NCI-H446 (cell line): ENCODE data around the gene LRRC14B.

ENCODE experiments used
- DNase-seq, 2 experiments: peaks; one replicate each; lab custom pipeline; 2025; lab: John Stamatoyannopoulos, UW

Gene LRRC14B

DNA sequence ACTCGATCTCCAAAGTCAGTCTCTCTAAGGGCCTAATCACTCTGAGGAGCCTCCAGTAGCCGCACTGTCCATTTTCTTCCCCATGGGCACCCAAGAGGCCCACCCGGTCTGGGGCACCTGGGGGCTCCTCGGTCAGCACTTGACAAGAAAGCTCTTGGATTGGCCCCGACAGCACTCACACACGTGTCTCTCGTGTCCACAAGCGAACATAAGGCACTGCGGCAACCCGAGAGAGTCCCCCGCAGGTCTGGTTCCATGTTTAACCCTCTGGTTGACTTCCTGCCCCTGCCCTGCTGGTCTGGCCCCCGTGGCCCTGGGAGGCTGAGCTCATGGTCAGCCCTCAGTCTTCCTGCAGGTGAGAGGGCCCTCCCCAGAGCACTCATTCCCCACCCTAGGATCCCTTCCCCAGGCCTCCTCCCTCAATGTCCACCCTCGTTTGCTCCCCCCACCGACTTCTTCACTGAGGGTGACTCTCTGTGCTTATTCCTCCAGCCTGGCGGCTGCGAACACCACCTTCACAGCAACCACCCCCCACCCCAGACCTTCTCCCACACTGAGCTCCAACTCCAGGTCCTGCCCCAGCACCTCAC lies 16.3 kb upstream of the LRRC14B start:
- no peak for DNase-seq

DNA sequence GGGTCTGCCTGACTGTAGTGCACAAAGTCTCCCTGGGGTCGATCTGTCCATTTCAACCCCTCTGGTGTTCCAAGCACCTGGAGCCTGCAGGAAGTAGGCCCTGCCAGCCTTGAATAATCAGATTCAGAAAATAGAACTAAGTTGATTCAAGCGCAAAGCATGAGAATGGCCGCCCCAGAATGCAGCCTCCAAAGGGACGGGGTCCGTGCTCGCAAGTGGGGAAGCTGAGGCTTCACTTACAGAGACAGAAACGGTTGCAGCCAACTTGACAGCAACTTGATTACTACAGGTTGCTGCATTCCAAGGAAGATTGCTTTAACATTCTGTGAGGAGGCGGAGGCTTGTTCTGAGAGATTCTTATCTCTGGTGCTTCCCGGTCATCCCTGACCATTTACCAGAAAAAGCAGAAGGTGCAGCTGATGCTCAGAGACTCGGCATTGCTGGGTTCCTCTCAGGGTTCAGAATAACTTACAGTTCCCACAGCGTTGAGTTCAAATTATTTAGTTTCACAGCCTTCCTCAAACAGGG lies 14.9 kb upstream of the LRRC14B start:
- no peak for DNase-seq

DNA sequence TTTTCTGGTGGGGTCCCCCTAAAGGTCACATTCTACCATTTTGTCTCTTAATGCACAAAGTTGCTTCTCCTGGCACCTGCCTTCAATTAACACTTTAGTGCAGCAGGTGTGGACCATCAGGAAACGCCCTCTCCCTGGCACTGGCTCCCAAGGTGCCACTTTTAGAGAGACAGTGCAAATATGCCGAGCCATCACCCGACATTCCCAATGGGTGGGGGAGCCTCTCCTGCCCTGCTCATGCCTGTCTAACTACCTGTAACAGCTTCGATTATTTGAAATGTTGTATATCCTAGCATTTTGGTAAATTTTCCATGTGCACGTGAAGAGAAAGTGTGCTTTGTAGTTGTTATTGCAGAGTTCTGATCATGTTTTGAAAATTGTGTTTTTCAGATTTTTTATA lies 13.2 kb upstream of the LRRC14B start:
- DNase-seq = no peak

DNA sequence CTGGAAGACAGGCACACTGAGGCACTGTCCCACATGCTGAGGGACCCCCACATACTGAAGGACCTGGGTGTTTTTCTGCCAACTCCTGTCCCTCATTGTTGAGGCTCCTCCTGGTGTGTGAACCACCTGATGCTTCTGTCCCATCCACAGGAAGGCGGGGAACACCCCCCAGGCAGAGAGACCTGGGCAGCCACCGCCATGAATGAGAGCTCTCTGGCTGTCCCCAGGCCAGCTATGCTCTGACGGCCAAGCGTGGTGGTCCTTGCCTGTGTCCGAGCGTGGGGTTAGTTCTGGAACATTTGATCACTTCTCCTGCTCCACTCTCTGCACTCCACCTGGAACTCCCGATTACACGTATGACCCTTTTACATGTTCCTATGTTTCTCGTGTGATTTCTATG lies 11.9 kb upstream of the LRRC14B start:
- no peak for DNase-seq

DNA sequence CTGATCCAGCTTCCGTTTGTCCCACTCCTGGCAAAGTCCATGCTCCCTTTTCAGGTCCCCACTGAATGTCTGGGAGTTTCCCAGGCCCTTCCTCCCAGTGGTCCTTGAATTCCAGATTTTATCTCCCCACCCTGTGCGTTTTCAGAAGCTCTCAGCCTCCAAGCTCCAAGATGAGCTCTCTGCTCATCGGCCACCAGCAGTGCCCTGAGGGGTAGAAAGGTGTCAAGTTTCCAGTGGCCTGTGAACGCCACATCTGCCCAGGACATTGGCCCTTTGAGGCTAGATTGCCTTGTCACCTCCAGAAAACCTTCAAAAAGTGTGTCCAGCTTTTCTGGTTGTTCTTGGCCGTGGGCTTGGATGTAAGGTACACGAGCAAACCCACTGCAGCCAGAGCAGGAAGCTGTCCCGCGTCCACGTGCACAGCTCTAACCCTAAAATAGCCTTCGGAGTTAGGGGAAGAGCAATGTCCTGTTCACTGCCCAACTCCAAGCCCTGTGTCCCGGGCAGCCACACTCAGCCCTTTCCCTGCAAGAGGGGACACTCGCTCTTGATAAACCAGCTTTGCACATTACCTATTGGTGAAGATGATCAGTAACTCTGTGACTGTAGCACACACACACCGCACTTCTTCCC lies 10.9 kb upstream of the LRRC14B start:
- DNase-seq = no peak

DNA sequence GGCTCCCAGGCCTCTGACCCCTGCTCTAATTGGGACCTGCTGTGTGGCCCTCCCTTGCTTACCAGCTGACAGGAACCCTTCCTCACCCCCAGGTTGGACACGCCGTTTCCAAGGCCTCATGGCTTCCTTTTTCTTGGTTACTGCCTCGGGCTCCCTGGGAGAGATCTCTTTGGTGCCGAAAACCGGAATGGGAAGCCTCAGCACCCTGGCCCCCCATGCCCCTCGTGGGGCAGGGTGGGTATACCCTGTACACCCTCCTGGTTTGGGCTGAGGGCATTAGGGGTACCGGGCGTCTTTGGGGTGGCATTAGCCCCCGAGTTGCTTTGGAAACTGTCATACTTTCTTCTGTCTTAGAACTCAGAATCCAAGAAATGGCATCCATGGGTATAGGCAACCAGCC lies 10.1 kb upstream of the LRRC14B start:
- DNase-seq = no peak

DNA sequence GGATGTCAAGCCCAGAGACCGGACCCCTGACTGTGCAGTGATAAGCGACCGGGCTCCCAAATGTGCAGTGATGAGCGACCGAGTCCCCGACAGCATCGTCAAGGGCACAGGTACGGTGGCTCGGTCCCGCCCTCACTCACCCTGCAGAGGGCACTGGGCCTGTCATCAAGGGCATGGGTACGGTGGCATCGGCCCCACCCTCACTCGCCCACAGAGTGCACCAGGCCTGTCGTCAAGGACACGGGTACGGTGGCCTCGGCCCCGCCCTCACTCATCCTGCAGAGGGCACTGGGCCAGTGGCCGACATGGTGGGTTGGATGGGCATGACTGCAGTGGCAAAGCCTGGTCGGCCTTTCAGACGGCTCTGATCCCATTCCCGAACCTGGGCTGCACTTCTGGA lies 9.7 kb upstream of the LRRC14B start:
- no peak for DNase-seq

DNA sequence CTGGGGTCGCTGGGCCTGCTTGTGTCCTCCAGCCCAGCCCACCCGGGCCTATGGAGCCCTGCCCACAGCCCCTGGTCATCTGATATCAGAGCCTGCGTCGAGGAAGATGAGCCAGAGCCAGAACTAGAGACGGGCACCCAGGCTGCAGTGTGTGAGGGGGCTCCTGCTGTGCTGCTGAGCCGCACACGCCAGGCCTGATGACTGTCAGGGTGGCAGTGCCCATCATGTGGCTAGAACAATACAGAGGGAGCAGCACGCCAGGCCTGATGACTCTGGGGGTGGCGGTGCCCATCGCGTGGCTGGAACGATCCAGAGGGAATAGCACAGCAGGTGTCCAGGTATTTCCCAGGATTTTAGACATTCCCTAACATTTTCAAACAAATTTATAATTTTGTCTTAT lies 9.2 kb upstream of the LRRC14B start:
- DNase-seq = no peak

DNA sequence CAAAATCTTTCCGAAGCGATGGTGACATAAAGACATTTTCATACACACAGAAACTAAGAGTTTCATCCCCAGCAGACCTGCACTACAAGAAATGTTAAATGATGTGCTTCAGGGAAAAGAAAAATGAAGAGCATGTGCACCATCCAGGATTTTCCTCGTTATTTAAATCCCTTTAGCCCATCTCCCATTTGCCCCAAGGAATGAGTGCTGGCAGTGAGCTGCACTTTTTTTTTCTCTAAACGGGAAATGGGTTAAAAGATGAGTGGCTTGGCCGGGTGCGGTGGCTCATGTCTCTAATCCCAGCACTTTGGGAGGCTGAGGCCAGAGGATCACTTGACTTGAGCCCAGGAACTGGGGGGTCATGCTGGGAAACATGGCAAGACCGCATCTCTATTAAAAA lies 6.8 kb upstream of the LRRC14B start:
- no peak for DNase-seq

DNA sequence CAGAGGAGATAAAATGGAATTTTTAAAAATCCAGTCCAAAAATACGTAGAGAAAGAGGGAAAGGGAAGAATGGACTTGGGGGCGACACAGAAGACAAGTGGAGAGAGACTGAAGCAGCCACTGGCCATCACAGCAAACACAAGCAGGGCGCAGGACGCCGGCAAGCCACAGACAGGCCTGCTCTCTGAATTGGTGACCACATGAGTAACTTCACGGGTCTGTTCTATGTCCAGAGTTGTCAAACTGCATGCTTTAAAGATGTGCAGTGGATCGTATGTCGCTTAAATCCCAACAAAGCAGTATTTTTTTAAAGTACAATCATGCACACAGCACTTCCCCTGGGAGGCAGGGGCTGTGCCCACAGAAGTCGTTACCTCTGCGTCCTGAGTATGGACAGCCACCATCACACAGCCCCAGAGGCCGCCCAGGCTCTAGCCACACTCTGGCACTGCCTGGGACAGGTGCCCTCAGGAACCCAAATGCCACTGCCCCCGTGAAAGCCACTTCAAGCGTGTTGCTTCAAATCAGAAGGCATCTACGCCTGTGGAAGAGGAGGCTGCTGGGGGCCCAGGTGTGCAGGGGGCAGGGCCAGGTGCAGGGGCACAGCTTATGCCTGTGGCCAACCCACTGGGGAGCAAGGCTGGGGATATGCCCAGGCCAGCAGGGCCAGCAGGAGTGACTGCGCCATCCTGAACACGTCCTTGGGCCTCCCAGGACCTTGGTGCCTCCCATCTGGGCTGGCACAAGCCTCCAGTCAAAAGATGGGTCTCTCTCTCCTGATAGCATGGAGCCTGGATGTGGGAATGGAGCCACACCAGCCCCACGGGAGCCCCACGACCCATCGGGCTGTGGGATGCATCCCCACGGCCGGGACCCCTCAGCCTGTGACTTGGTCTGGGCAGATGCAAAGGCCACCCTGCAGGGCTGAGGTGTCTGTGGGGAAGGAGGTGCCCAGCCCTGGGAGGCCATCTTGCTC lies 5.9 kb upstream of the LRRC14B start:
- DNase-seq = no peak

DNA sequence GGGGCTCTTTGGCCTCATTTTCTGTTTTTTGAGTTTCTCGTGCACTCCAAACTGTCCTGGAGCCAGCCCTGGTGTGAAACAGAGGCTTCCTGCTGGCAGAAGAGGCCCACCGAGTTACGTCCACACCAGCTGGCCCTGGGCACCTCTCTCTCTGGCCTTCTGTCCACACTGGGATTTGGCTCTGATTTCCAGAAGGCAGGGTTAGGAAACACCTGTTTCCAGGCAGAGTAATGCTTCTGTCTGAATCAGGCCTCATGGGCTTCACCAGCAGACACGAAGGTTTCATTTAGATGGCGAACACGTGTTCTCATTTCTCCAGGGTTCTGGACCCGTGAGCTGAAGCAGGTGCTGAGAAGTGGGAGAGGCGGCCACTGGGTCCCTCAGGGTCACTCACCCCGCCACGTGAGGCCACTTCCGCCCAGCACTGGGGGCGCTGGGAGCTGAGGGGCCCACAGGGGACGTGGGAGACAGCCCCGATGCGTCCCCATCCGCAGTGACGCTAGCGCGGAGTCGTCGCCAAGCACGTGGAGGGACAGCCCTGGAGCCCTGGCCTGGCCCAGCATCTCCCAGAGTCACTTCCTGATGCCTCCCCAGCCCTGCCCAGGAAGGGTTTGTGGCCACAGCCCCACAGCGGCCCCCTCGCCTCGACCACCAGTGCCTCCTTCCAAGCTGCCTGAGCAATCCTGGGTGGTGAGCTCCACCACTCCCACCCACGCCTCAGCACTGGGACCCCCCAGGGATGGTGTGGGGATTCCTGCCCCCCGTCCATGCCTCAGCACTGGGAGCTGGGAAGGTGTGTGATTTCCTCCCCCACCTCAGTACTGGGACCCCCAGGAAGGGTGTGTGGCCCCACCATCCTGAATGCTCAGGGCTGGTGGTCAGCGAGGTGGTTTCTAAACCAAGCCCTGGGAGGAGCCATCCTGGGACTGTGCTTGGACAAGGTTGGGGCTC lies 4.9 kb upstream of the LRRC14B start:
- no peak for DNase-seq

DNA sequence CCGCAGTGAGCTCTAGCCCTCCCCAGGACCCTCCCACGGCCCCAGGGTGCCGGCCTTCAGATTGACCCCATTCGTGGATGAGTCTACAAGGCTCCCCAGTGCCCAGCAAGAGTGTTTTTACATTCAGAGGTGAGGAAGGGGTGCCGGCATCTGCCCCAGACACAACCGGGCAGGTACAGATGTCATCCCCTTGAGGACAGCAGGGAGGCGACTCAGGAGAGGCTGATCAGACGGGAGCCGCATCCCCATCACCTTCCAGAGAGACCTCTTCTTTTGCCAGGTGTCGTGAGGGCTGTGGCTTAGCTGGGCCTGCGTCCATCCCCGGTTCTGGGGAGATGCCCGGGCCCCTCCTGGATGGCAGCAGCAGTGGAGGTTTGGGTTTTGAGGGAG lies 4.3 kb upstream of the LRRC14B start:
- DNase-seq = no peak

DNA sequence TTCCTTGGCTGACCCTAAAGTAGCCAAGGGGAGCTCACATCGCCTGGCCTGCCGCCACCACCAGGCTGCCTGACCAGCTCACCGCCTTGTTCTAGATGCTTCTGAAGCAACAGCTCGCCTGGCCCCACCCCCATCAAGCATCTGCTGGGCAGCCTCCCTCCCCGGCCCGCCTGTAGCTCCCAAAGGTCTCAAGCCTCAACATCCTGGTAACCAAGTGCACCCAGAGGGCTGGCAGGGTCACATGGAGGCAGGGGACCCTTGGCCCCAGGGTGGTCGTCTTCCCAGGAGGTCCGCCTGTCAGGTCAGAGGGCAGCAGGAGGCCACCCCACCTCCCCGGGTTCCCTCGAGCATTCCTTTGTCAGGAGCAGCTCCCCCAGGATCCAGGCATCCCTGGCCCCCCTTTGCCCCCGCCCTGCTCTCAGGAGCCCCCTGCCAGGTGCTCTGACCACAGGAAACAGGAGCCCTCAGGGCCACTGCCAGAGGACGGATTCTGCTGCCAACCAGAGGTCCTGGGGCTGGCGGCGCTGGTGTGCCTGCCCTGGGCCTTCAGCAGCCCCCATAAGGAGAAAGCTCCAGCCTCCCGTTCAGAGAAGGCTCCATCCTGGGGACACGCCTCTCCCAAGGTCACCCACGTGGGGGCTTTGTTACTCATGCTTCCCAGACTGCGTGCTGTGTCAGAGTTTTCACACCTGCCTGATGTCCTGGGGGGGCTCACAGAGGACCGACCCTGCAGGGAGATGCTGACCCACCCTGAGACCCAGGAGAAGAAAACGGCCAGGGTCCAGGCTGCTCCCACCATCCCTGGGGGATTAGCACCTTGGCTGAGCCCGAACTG lies 3.5 kb upstream of the LRRC14B start:
- DNase-seq = no peak

DNA sequence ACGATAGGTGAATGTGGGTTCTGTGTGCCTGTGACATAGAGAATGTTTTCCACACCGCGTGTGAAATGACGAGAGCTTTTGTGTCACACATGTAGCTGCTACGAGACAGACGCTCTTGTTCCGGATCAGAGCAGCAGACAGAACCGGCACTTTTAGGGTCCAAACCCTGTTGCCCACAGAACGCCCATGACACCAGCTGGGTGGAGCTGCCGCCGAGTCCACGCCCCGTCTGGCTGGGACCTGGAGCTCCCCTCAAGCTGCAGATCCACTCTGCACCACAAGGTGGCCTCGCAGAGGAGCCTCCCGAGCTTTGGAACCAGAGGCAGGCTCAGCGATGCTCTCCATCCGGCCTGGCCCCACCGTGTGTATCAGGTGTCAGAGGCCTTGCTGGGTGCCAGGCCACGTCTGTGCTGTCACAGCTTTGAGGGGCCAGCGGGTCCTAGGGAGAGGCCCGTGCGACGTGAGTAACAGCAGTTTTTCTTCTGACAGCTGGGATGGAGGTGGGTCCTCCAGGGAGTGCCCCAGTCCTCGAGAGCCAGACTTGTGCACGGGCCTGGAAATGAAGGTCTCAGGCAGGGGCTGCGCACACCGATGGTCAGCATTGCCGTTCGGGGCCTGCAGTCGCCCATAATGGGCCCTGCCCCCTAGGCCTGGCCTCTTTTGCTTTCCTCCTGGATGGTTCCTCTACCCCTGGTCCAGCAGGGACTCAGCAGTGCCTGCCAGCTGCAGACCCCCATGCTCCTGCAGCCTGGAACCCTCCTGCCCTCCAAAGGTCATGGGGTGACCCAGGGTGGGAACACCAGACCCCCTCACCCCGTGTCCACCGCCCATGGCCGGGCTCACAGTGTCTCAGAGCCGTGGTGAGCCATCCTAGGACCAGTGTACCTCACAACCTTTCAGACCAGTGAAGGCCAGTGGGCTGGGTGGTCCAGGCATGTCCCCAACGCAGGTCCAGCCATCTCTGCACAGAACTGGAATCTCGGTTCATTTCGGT lies 2.5 kb upstream of the LRRC14B start:
- peak; percentile 84 to 97 for DNase-seq

DNA sequence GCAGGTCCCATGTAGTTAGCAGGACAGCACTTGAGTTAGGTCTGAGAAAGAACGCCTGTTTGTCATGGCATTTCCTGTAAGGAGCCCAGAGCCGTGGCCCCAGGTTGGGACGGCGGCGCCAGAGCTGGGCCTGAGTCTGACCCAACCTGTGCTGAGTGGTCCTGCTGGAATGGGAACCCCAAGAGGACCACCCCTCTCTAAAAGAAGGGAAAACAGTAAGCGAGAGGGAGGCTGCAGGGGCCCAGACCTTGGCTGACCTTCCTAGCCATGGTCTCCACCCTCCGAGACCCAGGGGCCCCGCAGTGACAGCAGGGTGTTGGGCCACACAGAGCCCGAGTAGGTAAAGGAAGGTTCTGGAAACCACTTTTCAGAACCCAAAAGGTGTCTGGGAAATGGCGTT lies 1.8 kb upstream of the LRRC14B start:
- no peak for DNase-seq

DNA sequence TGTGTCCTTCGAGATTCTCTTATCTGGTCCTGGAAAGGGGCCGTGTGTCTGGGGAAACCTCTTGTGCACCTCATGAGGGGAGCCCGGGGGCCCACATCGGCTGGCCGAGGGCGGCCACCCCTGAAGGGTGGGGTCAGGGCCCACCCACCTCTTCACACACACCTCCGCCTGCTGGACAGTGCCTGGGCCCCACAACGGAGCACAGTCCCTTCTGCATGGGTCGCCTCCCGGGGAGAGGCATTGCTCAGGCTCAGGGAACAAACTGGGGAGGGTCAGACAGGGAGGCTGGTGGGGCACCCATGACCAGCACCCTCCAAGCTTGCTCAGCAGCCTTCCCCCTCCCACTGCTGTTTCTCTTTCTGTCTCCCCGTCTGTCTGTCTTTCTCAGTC lies 1.3 kb upstream of the LRRC14B start:
- no peak for DNase-seq

DNA sequence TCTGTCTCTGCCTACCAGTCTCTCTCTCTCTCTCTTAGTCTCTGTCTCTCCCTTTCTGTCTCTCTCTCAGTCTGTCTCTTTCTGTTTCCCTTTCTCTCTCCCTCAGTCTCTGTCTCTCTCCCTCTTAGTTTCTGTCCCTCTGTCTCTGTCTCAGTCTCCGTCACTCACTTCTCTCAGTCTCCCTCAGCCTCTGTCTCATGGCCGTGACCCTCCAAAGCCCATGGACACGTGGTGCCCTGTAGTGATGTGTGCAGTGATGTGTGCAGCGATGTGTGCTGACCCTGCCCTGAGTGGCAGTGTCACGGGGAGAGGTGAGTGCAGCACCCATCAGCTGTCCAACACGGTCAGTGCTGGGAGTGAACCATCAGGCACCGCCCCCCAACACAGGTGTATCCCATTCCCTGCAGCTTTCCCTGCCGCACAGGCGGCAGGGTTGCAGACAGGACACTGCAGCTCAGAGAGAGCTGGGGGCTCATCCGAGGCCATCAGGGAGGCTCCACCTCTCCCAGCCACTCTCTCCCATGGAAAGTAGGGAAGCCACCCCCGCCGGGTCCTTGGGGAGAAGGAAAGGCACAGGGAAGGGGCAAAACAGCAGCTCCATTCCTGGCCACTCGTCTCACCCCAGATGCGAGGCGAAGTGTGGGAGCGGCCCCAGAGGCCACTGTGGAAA lies 794 bp upstream of the LRRC14B start:
- no peak for DNase-seq

DNA sequence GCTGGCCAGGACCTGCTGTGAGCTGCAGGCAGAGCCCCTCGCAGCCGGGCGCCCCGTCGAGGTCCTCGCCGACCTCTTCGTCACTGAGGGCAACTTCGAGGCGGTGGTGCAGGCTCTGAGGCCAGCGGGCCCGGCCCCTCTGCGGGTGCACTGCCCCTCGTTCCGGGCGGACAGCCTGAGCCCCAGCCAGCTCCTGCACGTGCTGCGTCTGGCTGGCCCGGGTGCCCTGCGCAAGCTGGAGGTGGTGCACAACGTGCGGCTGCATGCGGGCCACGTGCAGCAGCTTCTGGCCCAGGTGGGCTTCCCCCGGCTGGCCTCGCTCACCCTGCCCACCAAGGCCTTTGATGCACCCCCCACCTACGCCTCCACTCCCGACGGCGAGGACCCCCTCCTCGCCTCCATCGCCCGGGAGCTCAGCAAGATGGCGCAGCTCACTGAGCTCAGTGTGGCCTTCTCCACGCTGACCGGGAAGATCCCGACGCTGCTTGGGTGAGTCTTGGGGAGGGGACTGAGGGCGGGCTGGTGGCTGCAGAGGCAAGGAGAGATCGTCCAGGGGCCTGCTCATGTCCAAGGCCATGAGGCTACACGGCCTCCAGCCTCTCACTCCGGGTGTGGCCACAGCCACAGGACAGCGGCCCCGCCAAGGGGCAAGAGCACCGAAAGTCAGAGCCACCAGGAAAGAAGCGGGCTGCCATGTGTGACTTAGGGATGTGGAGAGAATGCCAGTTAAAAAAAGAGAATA lies 825 bp downstream of the LRRC14B start:
- no peak for DNase-seq

DNA sequence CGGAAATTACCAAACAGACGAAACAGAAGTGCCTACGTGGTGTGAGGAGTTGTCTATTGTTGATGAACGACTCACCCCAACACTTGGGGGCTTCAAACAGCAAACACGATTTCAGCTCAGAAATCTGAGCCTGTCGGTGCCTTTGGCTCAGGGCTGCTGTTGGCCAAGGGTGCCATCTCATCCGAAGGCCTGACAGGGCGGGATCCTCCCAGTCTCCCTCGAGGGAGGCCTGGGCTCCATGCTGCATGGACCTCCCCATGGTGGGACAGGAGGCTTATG lies 1.3 kb downstream of the LRRC14B start:
- no peak for DNase-seq
